GM19452 (cell line): ENCODE results near the gene LRMDA.

Experiments
- ATAC-seq: cut with Tn5 transposase; IDR thresholded peaks from one replicate; pipeline ENCODE4 v1.9.1; 2021; ENCODE audit not compliant: unreplicated experiment

The LRMDA gene

GRCh38 chr10:76091926-76092325 lies 660.5 kb downstream of the LRMDA start:
- ATAC-seq, result no peak

- no peak for ATAC-seq
Measured at GRCh38 chr10:76106611-76107010, 675.2 kb downstream of the LRMDA start.

- ATAC-seq, result no peak
Measured at GRCh38 chr10:76108563-76109359, 677.3 kb downstream of the LRMDA start.

GRCh38 chr10:76111404-76111803 lies 680.0 kb downstream of the LRMDA start:
- no peak for ATAC-seq

GRCh38 chr10:76111986-76112825 lies 680.8 kb downstream of the LRMDA start:
- no peak for ATAC-seq

- ATAC-seq, result no peak
Measured at GRCh38 chr10:76112826-76113150, 681.4 kb downstream of the LRMDA start.

- no peak for ATAC-seq
Measured at GRCh38 chr10:76113952-76114351, 682.5 kb downstream of the LRMDA start.

GRCh38 chr10:76114581-76115001 lies 683.2 kb downstream of the LRMDA start:
- no peak for ATAC-seq

- no peak for ATAC-seq
Measured at GRCh38 chr10:76115131-76115470, 683.7 kb downstream of the LRMDA start.

GRCh38 chr10:76115471-76116155 lies 684.2 kb downstream of the LRMDA start:
- ATAC-seq, result no peak

- ATAC-seq, result no peak
Measured at GRCh38 chr10:76116523-76116922, 685.1 kb downstream of the LRMDA start.

- no peak for ATAC-seq
Measured at GRCh38 chr10:76117949-76118348, 686.5 kb downstream of the LRMDA start.

GRCh38 chr10:76119036-76119435 lies 687.6 kb downstream of the LRMDA start:
- no peak for ATAC-seq

GRCh38 chr10:76119515-76119914 lies 688.1 kb downstream of the LRMDA start:
- no peak for ATAC-seq

- no peak for ATAC-seq
Measured at GRCh38 chr10:76122056-76122455, 690.6 kb downstream of the LRMDA start.

GRCh38 chr10:76124280-76124679 lies 692.9 kb downstream of the LRMDA start:
- no peak for ATAC-seq

GRCh38 chr10:76125900-76126299 lies 694.5 kb downstream of the LRMDA start:
- no peak for ATAC-seq

- no peak for ATAC-seq
Measured at GRCh38 chr10:76126607-76127527, 695.4 kb downstream of the LRMDA start.

- ATAC-seq, result no peak
Measured at GRCh38 chr10:76127984-76128589, 696.7 kb downstream of the LRMDA start.

- ATAC-seq, result no peak
Measured at GRCh38 chr10:76129213-76129612, 697.8 kb downstream of the LRMDA start.
